Keratinocyte (primary cell): ENCODE results near the gene DUSP22. TPM values are rescaled to one million over a fixed set of nuclear protein-coding genes. Genes with fewer than 3 reads are reported as not detected.

Experiments
- DNase-seq: peaks from one replicate; pipeline ENCODE4 v3.0.0-alpha.2; 2011; ENCODE audit warnings: low read depth, missing footprints, low spot score
- FAIRE-seq: peaks from 2 replicates; lab custom pipeline; 2011; peaks lifted over from hg19 to GRCh38; lab: Jason Lieb, UNC
- H2AFZ ChIP-seq: 2 replicates; pipeline ENCODE4 v1.6.0; 2012; ENCODE audit warnings: low read length, control low read depth, inconsistent platforms; ENCODE audit not compliant: control insufficient read depth
- H3K27ac ChIP-seq: 2 replicates; pipeline ENCODE4 v1.5.1; 2011; ENCODE audit warnings: low read length; ENCODE audit not compliant: control insufficient read depth, insufficient read depth
- H3K27me3 ChIP-seq: 3 replicates; pipeline ENCODE4 v1.6.0; 2011; ENCODE audit warnings: low read length; ENCODE audit not compliant: control insufficient read depth, insufficient read depth; ENCODE audit errors: extremely low read depth
- H3K36me3 ChIP-seq, 2 experiments: 2 replicates in 1 of 2; 3 replicates in 1 of 2; pipeline ENCODE4 v1.5.1; 2011; ENCODE audit warnings: low read length in 2 of 2, mild to moderate bottlenecking in 1 of 2; ENCODE audit not compliant: control insufficient read depth in 2 of 2, insufficient read depth in 2 of 2; ENCODE audit errors: extremely low read depth in 1 of 2
- H3K4me1 ChIP-seq: 3 replicates; pipeline ENCODE4 v1.5.1; 2011; ENCODE audit warnings: low read length; ENCODE audit not compliant: control insufficient read depth, insufficient read depth; ENCODE audit errors: extremely low read depth
- H3K4me2 ChIP-seq: 3 replicates; pipeline ENCODE4 v1.6.0; 2011; ENCODE audit warnings: low read depth, low read length; ENCODE audit not compliant: control insufficient read depth, insufficient read depth; ENCODE audit errors: extremely low read depth
- H3K4me3 ChIP-seq, 3 experiments: fragments of 200-600 bp in 1 of 3; sonication (generic) in 1 of 3; 2 replicates in 2 of 3; 3 replicates in 1 of 3; pipeline ENCODE4 v1.5.1; 2011 to 2016; ENCODE audit warnings: low read length in 3 of 3, mild to moderate bottlenecking in 3 of 3, control low read depth in 2 of 3, inconsistent platforms in 1 of 3, low read depth in 1 of 3, mixed read lengths in 1 of 3, mixed run types in 1 of 3, moderate library complexity in 1 of 3; ENCODE audit not compliant: control insufficient read depth in 2 of 3, insufficient read depth in 2 of 3; ENCODE audit errors: extremely low read depth in 1 of 3
- H3K79me2 ChIP-seq: 2 replicates; pipeline ENCODE4 v1.6.0; 2012; ENCODE audit warnings: low read length; ENCODE audit not compliant: control insufficient read depth, insufficient read depth
- H3K9ac ChIP-seq: 3 replicates; pipeline ENCODE4 v1.6.0; 2011; ENCODE audit warnings: low read length; ENCODE audit not compliant: control insufficient read depth, insufficient read depth; ENCODE audit errors: extremely low read depth
- H3K9me1 ChIP-seq: 3 replicates; pipeline ENCODE4 v1.6.0; 2011; ENCODE audit warnings: low read length; ENCODE audit not compliant: control insufficient read depth, insufficient read depth; ENCODE audit errors: extremely low read depth
- H3K9me3 ChIP-seq: 2 replicates; pipeline ENCODE4 v1.5.1; 2012; ENCODE audit warnings: low read depth, low read length; ENCODE audit not compliant: control insufficient read depth
- H4K20me1 ChIP-seq: 3 replicates; pipeline ENCODE4 v1.6.0; 2011; ENCODE audit warnings: low read length; ENCODE audit not compliant: control insufficient read depth, insufficient read depth; ENCODE audit errors: extremely low read depth
- EZH2 ChIP-seq: IDR thresholded peaks from one replicate; pipeline ENCODE4 v1.6.1; 2012; ENCODE audit warnings: inconsistent platforms, mild to moderate bottlenecking, low read length, moderate library complexity
- dilution Hi-C: fragments of 300-500 bp; cut with MboI; formaldehyde crosslinking; loops from one replicate; pipeline ENCODE4 v1.7.0; 2020; ENCODE audit warnings: low sequenced_read_pairs; ENCODE audit not compliant: extremely low pct_ligation_motif_present
- polyA plus RNA-seq, 5 experiments: library from polyadenylated mRNA; depleted of rRNA in 3 of 5; stranded (reverse) in 3 of 5; stranded (forward) in 1 of 5; unstranded in 1 of 5; fragments of >200 nt; gene quantifications; 1 replicate in 1 of 5; 2 replicates in 3 of 5; 3 replicates in 1 of 5; pipeline versions ENCODE4 v1.2.1 to v1.2.3, GENCODE V29; 2011 to 2012; ENCODE audit warnings: missing spikeins in 2 of 5, low read depth in 1 of 5, low replicate concordance in 1 of 5
- TF ChIP-seq, protein P1 (sequence below), 3 experiments: IDR thresholded peaks in 1 of 3; conservative IDR thresholded peaks in 1 of 3; optimal IDR thresholded peaks in 1 of 3; 2 replicates in 2 of 3; 3 replicates in 1 of 3; pipeline versions ENCODE3 to v1.5.1; 2011; ENCODE audit warnings: low read length in 3 of 3, mild to moderate bottlenecking in 3 of 3, moderate library complexity in 2 of 3, control low read depth in 1 of 3, inconsistent platforms in 1 of 3; ENCODE audit not compliant: insufficient read depth in 2 of 3; ENCODE audit errors: extremely low read depth in 1 of 3

The DUSP22 gene
- polyA plus RNA-seq, 1 donor (not counting 4 experiments of a cell fraction or from before 2014, with no cell fraction given): 17.3 TPM

DNA sequence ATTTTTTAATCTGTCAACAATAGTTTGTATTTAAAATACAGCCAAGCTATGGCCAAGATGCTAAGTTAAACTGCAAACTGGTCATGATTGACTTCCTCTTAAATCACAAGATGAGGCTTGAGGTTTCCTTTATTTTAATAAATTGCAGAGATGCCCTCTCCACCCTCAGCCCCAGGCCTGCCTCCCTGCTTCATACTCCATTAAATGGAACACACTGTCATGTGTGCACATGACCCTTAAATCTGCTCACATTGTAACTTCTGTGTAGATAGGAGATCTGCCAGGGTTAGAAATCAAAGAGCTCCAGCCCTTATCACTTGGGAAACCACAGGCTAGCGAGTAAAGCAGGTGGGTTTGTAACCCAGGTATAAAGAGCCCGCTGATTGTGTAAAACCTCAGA, 20.8 kb downstream of the DUSP22 start:
- no peak for TF ChIP-seq EZH2
- TF ChIP-seq, protein P1, sequence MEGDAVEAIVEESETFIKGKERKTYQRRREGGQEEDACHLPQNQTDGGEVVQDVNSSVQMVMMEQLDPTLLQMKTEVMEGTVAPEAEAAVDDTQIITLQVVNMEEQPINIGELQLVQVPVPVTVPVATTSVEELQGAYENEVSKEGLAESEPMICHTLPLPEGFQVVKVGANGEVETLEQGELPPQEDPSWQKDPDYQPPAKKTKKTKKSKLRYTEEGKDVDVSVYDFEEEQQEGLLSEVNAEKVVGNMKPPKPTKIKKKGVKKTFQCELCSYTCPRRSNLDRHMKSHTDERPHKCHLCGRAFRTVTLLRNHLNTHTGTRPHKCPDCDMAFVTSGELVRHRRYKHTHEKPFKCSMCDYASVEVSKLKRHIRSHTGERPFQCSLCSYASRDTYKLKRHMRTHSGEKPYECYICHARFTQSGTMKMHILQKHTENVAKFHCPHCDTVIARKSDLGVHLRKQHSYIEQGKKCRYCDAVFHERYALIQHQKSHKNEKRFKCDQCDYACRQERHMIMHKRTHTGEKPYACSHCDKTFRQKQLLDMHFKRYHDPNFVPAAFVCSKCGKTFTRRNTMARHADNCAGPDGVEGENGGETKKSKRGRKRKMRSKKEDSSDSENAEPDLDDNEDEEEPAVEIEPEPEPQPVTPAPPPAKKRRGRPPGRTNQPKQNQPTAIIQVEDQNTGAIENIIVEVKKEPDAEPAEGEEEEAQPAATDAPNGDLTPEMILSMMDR (optimal IDR thresholded peaks at IDR 0.05 in 1 of 3, IDR thresholded peaks at IDR 0.05 in 1 of 3, conservative IDR thresholded peaks at IDR 0.05 in 1 of 3; ENCODE audit: extremely low read depth in 1 of 3, insufficient read depth in 2 of 3, low read length in 3 of 3): no peak

DNA sequence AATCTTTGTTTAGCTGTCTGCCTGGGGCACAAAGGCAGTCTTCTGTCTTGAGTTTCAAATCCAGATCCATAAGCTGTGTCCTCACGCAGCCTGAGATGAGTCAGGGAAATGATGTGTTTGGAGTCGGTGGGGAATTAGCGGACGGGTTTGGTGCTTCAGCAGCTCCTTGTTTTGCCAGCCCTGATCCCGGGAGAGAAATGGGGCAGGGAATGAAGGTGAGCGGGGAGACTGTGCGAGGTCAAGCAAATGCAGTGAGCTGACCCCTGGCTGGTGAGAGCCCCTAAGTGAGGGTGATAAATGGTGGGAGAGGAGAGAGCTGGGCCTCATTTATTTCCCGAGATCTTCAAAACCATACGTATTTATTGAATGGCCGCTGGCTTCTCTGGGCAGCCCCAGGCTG, 21.6 kb downstream of the DUSP22 start:
- Histone ChIP-seq H2AFZ (no peak overlapping the region), H3K27ac (no peak overlapping the region), H3K9me1 (no peaks in the 10 kb centered on the region), H3K4me1 (no peaks in the 10 kb centered on the region), H3K36me3 (peaks cover 3 to 4% of the 10 kb centered on the region in 2 experiments), H3K9ac (no peak overlapping the region), H3K79me2 (no peaks in the 10 kb centered on the region), H3K4me2 (no peak overlapping the region), H3K9me3 (peaks cover 1% of the 10 kb centered on the region), H3K4me3 (no peak overlapping the region), H4K20me1 (no peaks in the 10 kb centered on the region), H3K27me3 (no peaks in the 10 kb centered on the region)
- DNase-seq (no peak), FAIRE-seq (no peak)
- dilution Hi-C loops: no loop called here
- TF ChIP-seq, protein P1 (optimal IDR thresholded peaks at IDR 0.05 in 1 of 3, IDR thresholded peaks at IDR 0.05 in 1 of 3, conservative IDR thresholded peaks at IDR 0.05 in 1 of 3; ENCODE audit: extremely low read depth in 1 of 3, insufficient read depth in 2 of 3, low read length in 3 of 3): no peak
- no peak for TF ChIP-seq EZH2

More for the DNA sequence above, 20.8 kb downstream of the DUSP22 start:
- H4K20me1 ChIP-seq: no peaks in the 10 kb centered on the region
- dilution Hi-C loops: no loop called here
- H3K4me1 ChIP-seq: no peaks in the 10 kb centered on the region
- H3K9me3 ChIP-seq: peaks cover 1% of the 10 kb centered on the region
- H3K9ac ChIP-seq: no peak overlapping the region
- H3K36me3 ChIP-seq: peaks cover 4% of the 10 kb centered on the region in 2 experiments
- no peaks in the 10 kb centered on the region for H3K9me1 ChIP-seq
- no peaks in the 10 kb centered on the region for H3K27me3 ChIP-seq
- H3K79me2 ChIP-seq: no peaks in the 10 kb centered on the region
- DNase-seq (no peak), FAIRE-seq (no peak)
- H2AFZ ChIP-seq: no peak overlapping the region
- H3K4me2 ChIP-seq: no peak overlapping the region
- no peak overlapping the region for H3K4me3 ChIP-seq
- no peak overlapping the region for H3K27ac ChIP-seq
